Peyer's patch (tissue), 4 donors: Measurements from ENCODE around the gene SULF2.

Experiments used
- CTCF ChIP-seq, 6 experiments: fragments of 450-650 bp in 4 of 6; fragments of 200-600 bp in 2 of 6; sonication (generic) in 1 of 6; IDR thresholded peaks; one replicate each; pipeline ENCODE4 v1.5.1; 2017 to 2019; ENCODE audit warnings: antibody characterized with exemption in 6 of 6, mild to moderate bottlenecking in 3 of 6, moderate library complexity in 1 of 6
- POLR2A ChIP-seq, 2 donors: fragments of 450-650 bp; IDR thresholded peaks; one replicate each; pipeline ENCODE4 v1.5.1; 2017; ENCODE audit warnings: antibody characterized with exemption in 2 of 2, mild to moderate bottlenecking in 2 of 2, moderate library complexity in 2 of 2

- no peak for TF ChIP-seq CTCF (IDR thresholded peaks at IDR 0.05)
- no peak for TF ChIP-seq POLR2A (IDR thresholded peaks at IDR 0.05)
Measured at GRCh38 chr20:47667086-47667485, 118.2 kb downstream of the SULF2 start.
